Smooth muscle cell (in vitro differentiated cells): ENCODE measurements around the gene B4GAT1. TPM values are rescaled to one million over a fixed set of nuclear protein-coding genes. Genes with fewer than 3 reads are reported as not detected.

Source experiments
- DNase-seq: peaks from one replicate; lab custom pipeline; 2025; ENCODE audit not compliant: unreplicated experiment; lab: John Stamatoyannopoulos, UW
- H2AFZ ChIP-seq: fragments of 200-600 bp; sonication (generic); 2 replicates; pipeline ENCODE4 v1.6.0; 2016; ENCODE audit warnings: antibody characterized with exemption, low read depth, mild to moderate bottlenecking
- H3F3A ChIP-seq: fragments of 200-600 bp; sonication (generic); 2 replicates; pipeline ENCODE4 v1.6.0; 2017; ENCODE audit warnings: antibody characterized with exemption, low read depth
- H3K27ac ChIP-seq: fragments of 200-600 bp; sonication (generic); 2 replicates; pipeline ENCODE4 v1.5.1; 2016; ENCODE audit warnings: low read depth, mild to moderate bottlenecking
- H3K27me3 ChIP-seq: fragments of 200-600 bp; sonication (generic); 2 replicates; pipeline ENCODE4 v1.6.1; 2016; ENCODE audit warnings: low read depth, mild to moderate bottlenecking
- H3K36me3 ChIP-seq: fragments of 200-600 bp; sonication (generic); 2 replicates; pipeline ENCODE4 v1.5.1; 2016; ENCODE audit warnings: low read depth
- H3K4me1 ChIP-seq: fragments of 200-600 bp; sonication (generic); 2 replicates; pipeline ENCODE4 v1.5.1; 2016; ENCODE audit warnings: low read depth
- H3K4me2 ChIP-seq: fragments of 200-600 bp; sonication (generic); 2 replicates; pipeline ENCODE4 v1.6.0; 2016; ENCODE audit warnings: mild to moderate bottlenecking
- H3K4me3 ChIP-seq: fragments of 200-600 bp; sonication (generic); 2 replicates; pipeline ENCODE4 v1.5.1; 2016; ENCODE audit warnings: mild to moderate bottlenecking
- H3K79me2 ChIP-seq: fragments of 200-600 bp; sonication (generic); 2 replicates; pipeline ENCODE4 v1.6.0; 2016; ENCODE audit warnings: low read depth, mild to moderate bottlenecking
- H3K9ac ChIP-seq: fragments of 200-600 bp; sonication (generic); 2 replicates; pipeline ENCODE4 v1.6.0; 2016; ENCODE audit warnings: low read depth
- H3K9me3 ChIP-seq: fragments of 200-600 bp; sonication (generic); replicated peaks from 2 replicates; pipeline ENCODE4 v1.5.1; 2016; ENCODE audit warnings: low read depth
- H4K20me1 ChIP-seq: fragments of 200-600 bp; sonication (generic); 2 replicates; pipeline ENCODE4 v1.6.0; 2016; ENCODE audit warnings: low read depth
- CTCF ChIP-seq: fragments of 200-600 bp; sonication (generic); IDR thresholded peaks from 2 replicates; pipeline ENCODE4 v1.5.1; 2017; ENCODE audit warnings: borderline replicate concordance, mild to moderate bottlenecking, antibody characterized with exemption; ENCODE audit not compliant: insufficient read depth, poor library complexity, severe bottlenecking
- WGBS: methylation state at CpG from one replicate; pipeline ENCODE4 v1.1.7; 2016; ENCODE audit warnings: low lambda C conversion rate; 5-methylcytosine and 5-hydroxymethylcytosine counted together
- polyA plus RNA-seq: library from polyadenylated mRNA; unstranded; fragments of >200 nt; fragmentation: Nextera tagmentation; extraction: Ambion mirVana; gene quantifications from 2 replicates; pipeline ENCODE4 v1.2.1, GENCODE V29; 2016
- total RNA-seq: library from RNA; depleted of rRNA; stranded (reverse); fragments of >200 nt; gene quantifications from 2 replicates; pipeline ENCODE4 v1.2.3, GENCODE V29; 2014

The B4GAT1 gene
- total and polyA plus RNA-seq, 2 experiments from 2014 or later = 27.1 to 35.1 TPM

GRCh38 chr11:66310324-66310723 is 37.1 kb downstream of the B4GAT1 start:
- Histone ChIP-seq H3K9ac (no peak overlapping the region), H3F3A (peaks cover 23% of the 10 kb centered on the region), H3K4me2 (no peak overlapping the region), H3K4me1 (peaks cover 19% of the 10 kb centered on the region), H3K9me3 (no peaks in the 10 kb centered on the region), H3K4me3 (no peak overlapping the region), H3K36me3 (no peaks in the 10 kb centered on the region), H2AFZ (no peak overlapping the region), H4K20me1 (no peaks in the 10 kb centered on the region), H3K79me2 (peaks cover 13% of the 10 kb centered on the region), H3K27me3 (no peaks in the 10 kb centered on the region), H3K27ac (no peak overlapping the region)
- 83% methylated on average over 8 of the region's 8 CpGs for WGBS
- DNase-seq = no peak
- TF ChIP-seq CTCF = no peak

- WGBS = 33% methylated on average over 3 of the region's 3 CpGs
- DNase-seq = no peak
- H3K4me1 ChIP-seq = peaks cover 16% of the 10 kb centered on the region
- no peak overlapping the region for H3K9ac ChIP-seq
- H3K79me2 ChIP-seq = peaks cover 5% of the 10 kb centered on the region
- no peak overlapping the region for H3K4me2 ChIP-seq
- H3K36me3 ChIP-seq = no peaks in the 10 kb centered on the region
- H3K27me3 ChIP-seq = no peaks in the 10 kb centered on the region
- peaks cover 20% of the 10 kb centered on the region for H3F3A ChIP-seq
- H3K4me3 ChIP-seq = no peak overlapping the region
- H3K27ac ChIP-seq = no peak overlapping the region
- no peaks in the 10 kb centered on the region for H3K9me3 ChIP-seq
- H4K20me1 ChIP-seq = no peaks in the 10 kb centered on the region
- no peak overlapping the region for H2AFZ ChIP-seq
- TF ChIP-seq CTCF = no peak
Observed at GRCh38 chr11:66309475-66309874, 38.0 kb downstream of the B4GAT1 start.

GRCh38 chr11:66302656-66303055 is 44.8 kb downstream of the B4GAT1 start:
- Histone ChIP-seq H3K9ac (no peak overlapping the region), H3K9me3 (no peaks in the 10 kb centered on the region), H3K36me3 (no peaks in the 10 kb centered on the region), H3K4me3 (no peak overlapping the region), H3K4me1 (no peaks in the 10 kb centered on the region), H3K27me3 (no peaks in the 10 kb centered on the region), H4K20me1 (no peaks in the 10 kb centered on the region), H2AFZ (no peak overlapping the region), H3K79me2 (no peaks in the 10 kb centered on the region), H3K27ac (no peak overlapping the region), H3F3A (no peaks in the 10 kb centered on the region), H3K4me2 (no peak overlapping the region)
- no peak for TF ChIP-seq CTCF
- DNase-seq = no peak
- 88% methylated on average over 10 of the region's 12 CpGs for WGBS

- no peaks in the 10 kb centered on the region for H3K4me1 ChIP-seq
- no peak for TF ChIP-seq CTCF
- no peaks in the 10 kb centered on the region for H3K79me2 ChIP-seq
- H4K20me1 ChIP-seq = no peaks in the 10 kb centered on the region
- 90% methylated on average over 3 of the region's 3 CpGs for WGBS
- no peak overlapping the region for H3K4me2 ChIP-seq
- H3K36me3 ChIP-seq = no peaks in the 10 kb centered on the region
- no peaks in the 10 kb centered on the region for H3F3A ChIP-seq
- no peak for DNase-seq
- H2AFZ ChIP-seq = no peak overlapping the region
- H3K4me3 ChIP-seq = no peak overlapping the region
- no peaks in the 10 kb centered on the region for H3K27me3 ChIP-seq
- H3K9me3 ChIP-seq = no peaks in the 10 kb centered on the region
- H3K9ac ChIP-seq = no peak overlapping the region
- H3K27ac ChIP-seq = no peak overlapping the region
Observed at GRCh38 chr11:66299186-66299585, 48.2 kb downstream of the B4GAT1 start.
